ENCODE results near the gene LRRC37B.
A peak's percentile ranks its signal among the peaks of the same experiment; 100 is the strongest.

Gene LRRC37B

GRCh38 chr17:31997005-31997404, 10.2 kb upstream of the LRRC37B start:
- Histone ChIP-seq H3K4me3 (ENCODE audit: low read length) (no peak overlapping the region), H4K20me1 (ENCODE audit: insufficient read depth, low read length) (no peaks in the 10 kb centered on the region), H3K4me1 (ENCODE audit: low read length) (no peaks in the 10 kb centered on the region), H3K9me2 (replicated peaks; ENCODE audit: insufficient read depth, low read length) (no peaks in the 10 kb centered on the region), H3K9me3 (replicated peaks; ENCODE audit: insufficient read depth, low read length) (no peaks in the 10 kb centered on the region), H3F3A (ENCODE audit: insufficient read depth, low read length) (0 out of 2 replicates have a peak, but pooled peaks cover 5% of the 10 kb centered on the region), H3K27me3 (replicated peaks; ENCODE audit: insufficient read depth, low read length) (no peaks in the 10 kb centered on the region), H3K27ac (ENCODE audit: low read length) (no peak overlapping the region), H3K4me2 (ENCODE audit: low read depth, low read length) (no peak overlapping the region), H3K9ac (ENCODE audit: low read length) (no peak overlapping the region), H2AFZ (ENCODE audit: low read length) (no peak overlapping the region), H3K79me2 (ENCODE audit: low read length) (0 out of 2 replicates have a peak, but pooled peaks cover 3% of the 10 kb centered on the region), H3K36me3 (replicated peaks; ENCODE audit: insufficient read depth, low read length) (peaks cover 16% of the 10 kb centered on the region; the same call in 1 of the 2 replicates)
- DNase-seq, result no peak
- TF ChIP-seq EZH2 (optimal IDR thresholded peaks at IDR 0.05; ENCODE audit: low read depth, low read length) (no peak), EZH2phosphoT487 (IDR thresholded peaks at IDR 0.05; ENCODE audit: low read length) (no peak), CTCF (IDR thresholded peaks at IDR 0.05; ENCODE audit: low read length) (no peak)

DNA sequence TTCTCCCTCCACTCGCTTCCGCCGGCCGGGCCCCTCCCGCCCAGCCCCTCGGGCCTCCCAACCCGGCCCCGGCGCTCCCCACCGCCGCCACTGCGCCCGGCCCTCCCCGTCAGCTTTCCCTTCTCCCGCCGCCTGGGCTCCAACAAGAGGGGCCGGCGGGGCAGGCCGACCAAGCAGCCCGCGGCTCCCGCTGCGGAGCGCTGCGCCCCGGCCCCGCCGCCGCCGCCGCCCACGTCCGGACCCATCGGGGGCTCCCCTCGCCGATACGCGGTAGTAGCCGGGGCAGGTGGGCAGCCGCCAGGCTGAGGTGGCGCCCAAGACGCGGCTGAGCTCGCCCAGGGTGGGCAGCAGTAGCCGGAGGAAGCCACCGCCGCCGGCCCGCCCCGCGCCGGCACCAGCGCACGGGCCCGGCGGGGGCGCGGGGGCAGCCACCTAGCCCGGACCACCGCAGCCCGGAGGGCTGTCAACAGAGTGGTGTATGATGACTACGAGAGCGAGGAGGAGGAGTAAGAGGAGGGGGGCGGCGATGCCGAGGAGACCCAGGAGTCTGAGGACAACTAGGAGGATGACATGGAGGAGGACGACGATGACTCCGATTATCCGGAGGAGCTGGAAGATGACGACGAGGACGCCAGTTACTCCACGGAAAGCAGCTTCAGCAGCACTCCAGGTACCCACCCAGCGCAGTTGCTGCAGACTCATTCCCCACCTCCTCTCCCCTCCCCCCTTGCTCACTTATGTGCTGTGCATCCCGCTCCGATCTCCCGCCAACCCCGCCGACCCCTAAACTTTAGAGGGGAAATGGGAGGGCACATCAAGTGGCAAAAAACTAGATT, 498 bp downstream of the LRRC37B start:
- Histone ChIP-seq H3K27me3 (replicated peaks; ENCODE audit: insufficient read depth, low read length) (no peaks in the 10 kb centered on the region), H3K9me2 (replicated peaks; ENCODE audit: insufficient read depth, low read length) (no peaks in the 10 kb centered on the region), H3F3A (ENCODE audit: insufficient read depth, low read length) (peaks cover 4% of the 10 kb centered on the region), H3K4me2 (ENCODE audit: low read depth, low read length) (peak overlapping the region; percentile 88), H3K9me3 (replicated peaks; ENCODE audit: insufficient read depth, low read length) (no peaks in the 10 kb centered on the region), H3K36me3 (replicated peaks; ENCODE audit: insufficient read depth, low read length) (no peaks in the 10 kb centered on the region), H3K79me2 (ENCODE audit: low read length) (peaks cover 32% of the 10 kb centered on the region), H3K4me3 (ENCODE audit: low read length) (peak overlapping the region; percentile 74), H4K20me1 (ENCODE audit: insufficient read depth, low read length) (no peaks in the 10 kb centered on the region), H2AFZ (ENCODE audit: low read length) (peak overlapping the region; percentile 60), H3K27ac (ENCODE audit: low read length) (no peak overlapping the region), H3K4me1 (ENCODE audit: low read length) (peaks cover 4% of the 10 kb centered on the region; the same call in 1 of the 2 replicates), H3K9ac (ENCODE audit: low read length) (peak overlapping the region; percentile 65)
- peak; percentile 35 for DNase-seq
- TF ChIP-seq CTCF (IDR thresholded peaks at IDR 0.05; ENCODE audit: low read length) (no peak), EZH2 (optimal IDR thresholded peaks at IDR 0.05; ENCODE audit: low read depth, low read length) (no peak), EZH2phosphoT487 (IDR thresholded peaks at IDR 0.05; ENCODE audit: low read length) (no peak)

DNA sequence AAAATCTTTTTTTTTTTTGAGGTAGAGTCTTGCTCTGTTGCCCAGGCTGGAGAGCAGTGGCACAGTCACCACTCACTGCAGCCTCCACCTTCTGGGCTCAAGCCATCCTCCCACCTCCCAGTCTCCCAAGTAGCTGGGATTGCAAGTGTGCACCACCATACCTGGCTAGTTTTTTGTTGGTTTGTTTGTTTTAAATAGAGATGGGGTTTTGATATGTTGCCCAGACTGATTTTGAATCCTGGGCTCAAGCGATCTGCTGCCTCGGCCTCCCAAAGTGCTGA, 2.0 kb downstream of the LRRC37B start:
- DNase-seq, result no peak
- Histone ChIP-seq H4K20me1 (ENCODE audit: insufficient read depth, low read length) (no peaks in the 10 kb centered on the region), H3K4me3 (ENCODE audit: low read length) (no peak overlapping the region), H3K36me3 (replicated peaks; ENCODE audit: insufficient read depth, low read length) (no peaks in the 10 kb centered on the region), H3K9me3 (replicated peaks; ENCODE audit: insufficient read depth, low read length) (no peaks in the 10 kb centered on the region), H3K27ac (ENCODE audit: low read length) (no peak overlapping the region), H3K9ac (ENCODE audit: low read length) (peak overlapping the region; percentile 65; the same call in 1 of the 2 replicates), H3F3A (ENCODE audit: insufficient read depth, low read length) (peaks cover 4% of the 10 kb centered on the region), H3K4me1 (ENCODE audit: low read length) (peaks cover 4% of the 10 kb centered on the region; the same call in 1 of the 2 replicates), H2AFZ (ENCODE audit: low read length) (no peak overlapping the region), H3K79me2 (ENCODE audit: low read length) (peaks cover 32% of the 10 kb centered on the region), H3K4me2 (ENCODE audit: low read depth, low read length) (peak overlapping the region; percentile 88), H3K27me3 (replicated peaks; ENCODE audit: insufficient read depth, low read length) (no peaks in the 10 kb centered on the region), H3K9me2 (replicated peaks; ENCODE audit: insufficient read depth, low read length) (no peaks in the 10 kb centered on the region)
- no peak for TF ChIP-seq EZH2phosphoT487 (IDR thresholded peaks at IDR 0.05; ENCODE audit: low read length)
- no peak for TF ChIP-seq CTCF (IDR thresholded peaks at IDR 0.05; ENCODE audit: low read length)
- TF ChIP-seq EZH2 (optimal IDR thresholded peaks at IDR 0.05; ENCODE audit: low read depth, low read length), result no peak
